Ovary (tissue), 9 donors: ENCODE data around the gene FGG. TPM values are rescaled to one million over a fixed set of nuclear protein-coding genes. Genes with fewer than 3 reads are reported as not detected.
"Not testable (repeated sequence)": the region's sequence is repeated elsewhere in the genome, so short reads cannot be mapped to it uniquely, and the experiment has no call there.

ENCODE experiments used
- DNase-seq, 5 donors: peaks; one replicate each; pipeline ENCODE4 v3.0.0-alpha.2; 2019 to 2020
- H3K27ac ChIP-seq, 2 donors: fragments of 200-600 bp; one replicate each; pipeline versions ENCODE4 v1.5.1 to v1.8.0; 2019 to 2022
- H3K27me3 ChIP-seq: fragments of 200-600 bp; one replicate; pipeline ENCODE4 v1.8.0; 2022
- H3K36me3 ChIP-seq: fragments of 200-600 bp; sonication (generic); one replicate; pipeline ENCODE4 v1.5.1; 2019
- H3K4me1 ChIP-seq: one replicate; pipeline ENCODE4 v1.8.1; 2013; ENCODE audit warnings: mild to moderate bottlenecking, moderate library complexity; ENCODE audit not compliant: insufficient read depth
- H3K4me3 ChIP-seq: fragments of 200-600 bp; sonication (generic); one replicate; pipeline ENCODE4 v1.5.1; 2017
- H3K9me3 ChIP-seq, 2 donors: fragments of 200-600 bp in 1 of 2; sonication (generic) in 1 of 2; one replicate each; pipeline versions ENCODE4 v1.5.1 to v1.8.1; 2013 to 2019; ENCODE audit warnings: mild to moderate bottlenecking in 1 of 2, moderate library complexity in 1 of 2
- CTCF ChIP-seq, 3 donors: fragments of 450-650 bp in 2 of 3; fragments of 200-600 bp in 1 of 3; IDR thresholded peaks; one replicate each; pipeline versions ENCODE4 v1.5.1 to v1.8.0; 2016 to 2022; ENCODE audit warnings: antibody characterized with exemption in 3 of 3, mild to moderate bottlenecking in 1 of 3
- EP300 ChIP-seq: sonication (generic); formaldehyde crosslinking; IDR thresholded peaks from one replicate; pipeline ENCODE4 v1.6.1; 2017; ENCODE audit warnings: antibody characterized with exemption
- POLR2A ChIP-seq: fragments of 450-650 bp; IDR thresholded peaks from one replicate; pipeline ENCODE4 v1.6.1; 2017; ENCODE audit warnings: antibody characterized with exemption, mild to moderate bottlenecking, moderate library complexity
- WGBS, 3 donors: extraction: QIAGEN DNeasy Blood & Tissue Kit in 1 of 3; methylation state at CpG; one replicate each; pipeline versions ENCODE4 v1.1.5 to v1.1.7; 2013 to 2017; 5-methylcytosine and 5-hydroxymethylcytosine counted together
- intact Hi-C, 4 donors: fragments of 100-400 bp; cut with DNase I; formaldehyde crosslinking; loops; one replicate each; pipeline versions ENCODE4 v1.11.0 to v1.15.1; 2022 to 2023
- polyA plus RNA-seq, 2 donors: library from polyadenylated mRNA; stranded (reverse); fragments of 200-250 nt in 1 of 2; fragments of 350-450 nt in 1 of 2; fragmentation: Illumina TruSeq in 1 of 2; extraction: RNeasy Lipid Tissue Mini Kit (QIAGEN cat#74804) in 1 of 2; gene quantifications; one replicate each; pipeline ENCODE4 v1.2.3, GENCODE V29; 2013 to 2014
- total RNA-seq, 7 donors: library from RNA; depleted of rRNA in 2 of 7; stranded (reverse); fragments of >200 nt in 2 of 7; fragmentation: NEBNext Ultra II Directional in 3 of 7; extraction: Animal tissue kit (Norgen Biotek cat#: 25700) in 3 of 7; gene quantifications; one replicate each; pipeline versions ENCODE4 v1.1.0 to v1.2.4, GENCODE V29; 2016 to 2023
- donor health status: DM: no; HTN: no; CAD: no; lungs with moderate emphysema.
- donor health status: DM: no; HTN: no; CAD: no.
- donor health status: Bipolar disorder and iron deficiency.
- donor health status: DM: yes; HTN: yes; CAD: no.
- donor health status: DM: no; HTN: no; CAD: no.
- donor health status: DM: yes; HTN: yes; CAD: no.

The FGG gene
- total and polyA plus RNA-seq, 9 donors, result 0.24 to 23.1 (median 1.8) TPM; not detected in 1

DNA sequence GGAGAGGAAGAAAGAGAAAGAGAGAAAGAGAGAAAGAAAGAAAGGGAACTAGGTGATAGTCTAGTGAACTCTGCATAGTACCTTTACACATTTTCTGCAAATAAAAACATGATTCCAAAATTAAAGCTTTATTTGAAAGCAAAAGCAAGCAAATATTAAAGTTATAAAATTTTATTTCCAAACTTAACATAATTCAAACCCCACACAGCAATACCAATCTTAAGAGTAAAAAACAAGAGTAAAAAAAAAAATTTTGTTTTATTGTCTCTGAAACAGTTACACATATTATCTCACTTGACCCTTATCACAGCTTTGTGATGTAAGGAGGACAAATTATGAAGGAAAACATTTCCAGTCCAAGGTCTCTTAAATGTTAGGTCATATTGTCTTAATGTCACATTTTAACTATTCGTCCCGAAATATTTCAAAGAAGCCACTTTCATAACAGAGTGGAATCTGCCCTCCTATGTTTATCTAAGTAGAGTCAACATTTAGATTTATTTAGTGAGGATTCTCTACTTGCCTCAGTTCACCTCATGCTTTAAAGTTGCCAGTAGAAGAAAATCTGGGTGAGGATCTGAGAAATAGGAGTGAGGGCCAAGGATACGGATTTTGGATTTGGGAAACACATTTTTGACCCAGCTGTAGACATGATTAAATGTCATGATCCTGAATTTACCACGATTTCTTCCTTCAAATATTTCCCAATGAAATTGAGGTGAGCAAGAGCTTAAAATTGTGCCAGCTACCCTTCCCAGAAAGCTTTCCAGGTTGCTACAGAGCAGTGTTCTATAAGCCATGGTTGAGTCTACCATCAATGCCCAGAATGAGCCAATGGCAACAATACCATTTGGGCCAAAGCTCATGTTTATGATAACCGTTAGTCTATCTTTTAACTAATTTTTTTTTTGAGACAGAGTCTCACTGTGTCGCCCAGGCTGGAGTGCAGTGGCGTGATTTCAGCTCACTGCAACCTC, 14.4 kb downstream of the FGG start:
- H3K36me3 ChIP-seq, result no peaks in the 10 kb centered on the region
- no peaks in the 10 kb centered on the region for H3K9me3 ChIP-seq
- H3K4me1 ChIP-seq, result no peaks in the 10 kb centered on the region
- 54 to 70% (median 67%) methylated on average over 7 of the region's 7 CpGs for WGBS, 3 donors
- no peak for DNase-seq
- no peak for TF ChIP-seq POLR2A
- no peak for TF ChIP-seq CTCF (IDR thresholded peaks at IDR 0.05)
- TF ChIP-seq EP300, result no peak
- no peaks in the 10 kb centered on the region for H3K27me3 ChIP-seq
- H3K4me3 ChIP-seq, result no peak overlapping the region
- intact Hi-C loops, result no loop called here
- no peak overlapping the region for H3K27ac ChIP-seq

DNA sequence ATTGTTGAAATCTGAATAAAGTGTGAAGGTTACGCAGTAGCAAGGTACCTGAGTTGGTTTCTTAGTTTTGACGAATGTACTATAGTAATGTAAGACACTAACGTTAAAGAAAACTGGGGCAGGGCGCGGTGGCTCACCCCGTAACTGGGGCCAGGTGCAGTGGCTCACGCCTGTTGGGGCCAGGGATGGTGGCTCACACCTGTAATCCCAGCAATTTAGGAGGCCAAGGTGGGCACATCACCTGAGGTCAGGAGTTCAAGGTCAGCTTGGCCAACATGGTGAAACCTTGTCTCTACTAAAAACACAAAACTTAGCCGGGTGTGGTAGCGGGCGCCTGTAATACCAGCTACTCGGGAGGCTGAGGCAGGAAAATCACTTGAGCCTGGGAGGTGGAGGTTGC, 15.2 kb downstream of the FGG start:
- 93 to 96% (median 93%) methylated on average over 11 of the region's 11 CpGs for WGBS, 3 donors
- H3K9me3 ChIP-seq, H3K27ac ChIP-seq, H3K4me1 ChIP-seq, H3K4me3 ChIP-seq, intact Hi-C loops, DNase-seq, H3K27me3 ChIP-seq, H3K36me3 ChIP-seq: not testable (repeated sequence)

- no peaks in the 10 kb centered on the region for H3K36me3 ChIP-seq
- intact Hi-C loops, result no loop called here
- H3K9me3 ChIP-seq, result no peaks in the 10 kb centered on the region
- H3K4me3 ChIP-seq, result no peak overlapping the region
- no peak for DNase-seq
- TF ChIP-seq POLR2A (no peak), CTCF (IDR thresholded peaks at IDR 0.05) (no peak)
- no peak overlapping the region for H3K27ac ChIP-seq
- no peaks in the 10 kb centered on the region for H3K27me3 ChIP-seq
- no peaks in the 10 kb centered on the region for H3K4me1 ChIP-seq
These were observed 16.6 kb downstream of the FGG start for GRCh38 chr4:154595807-154596206.

GRCh38 chr4:154594343-154594742, 18.1 kb downstream of the FGG start:
- H3K4me3 ChIP-seq, H3K9me3 ChIP-seq, H3K27me3 ChIP-seq, DNase-seq, H3K27ac ChIP-seq, H3K36me3 ChIP-seq, H3K4me1 ChIP-seq, intact Hi-C loops: not testable (repeated sequence)
- WGBS, 3 donors, result 88 to 96% (median 93%) methylated on average over 3 of the region's 3 CpGs

- intact Hi-C loops, result no loop called here
- H3K4me1 ChIP-seq, result no peaks in the 10 kb centered on the region
- TF ChIP-seq POLR2A (no peak), CTCF (IDR thresholded peaks at IDR 0.05) (no peak), EP300 (no peak)
- H3K9me3 ChIP-seq, result no peaks in the 10 kb centered on the region
- H3K4me3 ChIP-seq, result no peak overlapping the region
- H3K27me3 ChIP-seq, result no peaks in the 10 kb centered on the region
- WGBS, 3 donors, result 30 to 71% (median 32%) methylated on average over 2 of the region's 2 CpGs
- no peak overlapping the region for H3K27ac ChIP-seq
- no peak for DNase-seq
- no peaks in the 10 kb centered on the region for H3K36me3 ChIP-seq
These were observed 18.6 kb downstream of the FGG start for GRCh38 chr4:154593868-154594267.
